NT2/D1 (cell line): ENCODE data around the gene ABCA13.

Source experiments
- SUZ12 ChIP-seq: IDR thresholded peaks from 2 replicates; pipeline ENCODE4 v1.6.1; 2011; ENCODE audit not compliant: insufficient read length, insufficient read depth; ENCODE audit errors: extremely low read depth
- YY1 ChIP-seq: IDR thresholded peaks from 2 replicates; pipeline ENCODE4 v1.6.1; 2011; ENCODE audit not compliant: insufficient read length, insufficient read depth
- ZNF274 ChIP-seq: IDR thresholded peaks from 2 replicates; pipeline ENCODE4 v1.6.1; 2011; ENCODE audit warnings: mild to moderate bottlenecking, low read depth, low read length

DNA sequence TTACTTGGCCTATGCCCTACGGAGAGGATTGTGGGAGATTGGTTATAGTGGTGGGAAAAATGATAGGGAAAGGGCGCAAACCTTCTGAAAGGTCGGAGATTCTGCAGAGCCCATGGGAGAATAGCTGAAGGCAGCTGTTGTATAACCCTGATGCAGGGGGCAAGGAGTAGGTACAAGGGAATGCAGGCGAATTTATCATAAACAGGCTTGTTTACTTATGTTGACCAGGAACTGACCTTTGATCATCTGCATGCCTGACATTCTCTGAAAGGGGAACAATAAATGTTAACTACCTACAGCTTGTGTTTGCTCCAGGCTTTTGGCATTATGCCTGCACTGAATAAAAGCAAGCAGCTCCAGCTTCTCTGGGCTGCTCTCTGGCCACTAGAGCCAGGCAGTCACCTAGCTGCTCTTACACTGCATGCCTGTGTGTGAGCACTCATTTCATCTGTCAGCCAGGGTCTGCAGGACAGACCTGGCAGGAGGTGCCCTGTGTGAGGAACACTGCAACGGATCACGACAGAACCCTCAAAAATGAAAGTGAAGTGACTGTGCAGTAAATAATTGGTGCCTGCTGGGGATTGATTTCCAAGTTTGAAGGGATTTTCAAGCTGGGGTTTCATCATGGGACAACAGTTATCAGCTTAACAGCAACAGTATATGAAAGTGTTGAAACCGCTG, 31.1 kb upstream of the ABCA13 start:
- TF ChIP-seq YY1: no peak
- no peak for TF ChIP-seq ZNF274
- no peak for TF ChIP-seq SUZ12
